HepG2 (cell line): Measurements from ENCODE around the gene SYNGR1. TPM values are rescaled to one million over a fixed set of nuclear protein-coding genes. Genes with fewer than 3 reads are reported as not detected.

ENCODE experiments used
- ELF3 ChIP-seq: IDR thresholded peaks from 2 replicates; pipeline ENCODE4 v1.6.1; 2016; ENCODE audit warnings: missing genetic modification reagents, missing compliant biosample characterization
- HHEX ChIP-seq: IDR thresholded peaks from 2 replicates; pipeline ENCODE4 v1.6.1; 2016; ENCODE audit warnings: control low read depth
- NR2C2 ChIP-seq: sonication (generic); formaldehyde crosslinking; IDR thresholded peaks from 2 replicates; pipeline ENCODE4 v1.4.0; 2020; ENCODE audit warnings: missing genetic modification reagents, mild to moderate bottlenecking, moderate library complexity, borderline replicate concordance
- RFX3 ChIP-seq: IDR thresholded peaks from 2 replicates; pipeline ENCODE4 v1.6.1; 2016; ENCODE audit warnings: missing biosample characterization, missing genetic modification reagents
- RFXAP ChIP-seq: sonication (generic); formaldehyde crosslinking; IDR thresholded peaks from 2 replicates; pipeline ENCODE4 v1.4.0; 2020; ENCODE audit warnings: missing genetic modification reagents, borderline replicate concordance
- XRCC5 ChIP-seq: fragments of 200-400 bp; formaldehyde crosslinking; optimal IDR thresholded peaks from 2 replicates; pipeline ENCODE3; 2017; ENCODE audit warnings: mild to moderate bottlenecking, low read length
- ZBTB1 ChIP-seq: sonication (generic); formaldehyde crosslinking; IDR thresholded peaks from 2 replicates; pipeline ENCODE4 v1.4.0; 2020; ENCODE audit warnings: missing genetic modification reagents, borderline replicate concordance
- ZNF101 ChIP-seq: sonication (generic); formaldehyde crosslinking; IDR thresholded peaks from 2 replicates; pipeline ENCODE4 v1.4.0; 2020; ENCODE audit warnings: mild to moderate bottlenecking, low read depth, missing genetic modification reagents, borderline replicate concordance
- ZNF274 ChIP-seq: sonication (generic); formaldehyde crosslinking; IDR thresholded peaks from 2 replicates; pipeline ENCODE4 v1.5.1; 2020; ENCODE audit warnings: mild to moderate bottlenecking, missing genetic modification reagents
- polyA plus RNA-seq, 8 experiments: library from polyadenylated mRNA; depleted of rRNA in 3 of 8; stranded (reverse) in 7 of 8; unstranded in 1 of 8; fragments of >200 nt; fragmentation: Illumina TruSeq in 4 of 8; extraction: Trizol in 4 of 8; gene quantifications; 2 replicates each; pipeline versions ENCODE4 v1.2.1 to v1.2.3, GENCODE V29; 2011 to 2016; ENCODE audit warnings: low read depth in 4 of 8, missing spikeins in 1 of 8, mixed read lengths in 1 of 8; ENCODE audit not compliant: insufficient read depth in 1 of 8
- total RNA-seq, 5 experiments: library from RNA; depleted of rRNA; stranded (reverse); fragments of >200 nt; fragmentation: Illumina TruSeq; extraction: Trizol; gene quantifications; 2 replicates each; pipeline ENCODE4 v1.2.3, GENCODE V29; 2016; ENCODE audit warnings: low read depth in 1 of 5
- TF ChIP-seq, protein P1 (sequence below): sonication (generic); formaldehyde crosslinking; IDR thresholded peaks from 2 replicates; pipeline ENCODE4 v1.9.0; 2022; ENCODE audit warnings: low read depth, missing genetic modification reagents
- TF ChIP-seq, protein P2 (sequence below): sonication (generic); formaldehyde crosslinking; IDR thresholded peaks from 2 replicates; pipeline ENCODE4 v1.5.1; 2020; ENCODE audit warnings: missing genetic modification reagents, mild to moderate bottlenecking, borderline replicate concordance
- TF ChIP-seq, protein P3 (sequence below): sonication (generic); formaldehyde crosslinking; IDR thresholded peaks from 2 replicates; pipeline ENCODE4 v1.4.0; 2020; ENCODE audit warnings: missing genetic modification reagents, mild to moderate bottlenecking, borderline replicate concordance
- TF ChIP-seq, protein P4 (sequence below): conservative IDR thresholded peaks from 2 replicates; pipeline ENCODE4 v1.6.1; 2018; ENCODE audit warnings: missing genetic modification reagents
- TF ChIP-seq, protein P5 (sequence below): sonication (generic); formaldehyde crosslinking; IDR thresholded peaks from 2 replicates; pipeline ENCODE4 v1.4.0; 2020; ENCODE audit warnings: missing genetic modification reagents
- TF ChIP-seq, protein P6 (sequence below): sonication (generic); formaldehyde crosslinking; IDR thresholded peaks from 2 replicates; pipeline ENCODE4 v1.4.0; 2020; ENCODE audit warnings: missing genetic modification reagents
- TF ChIP-seq, protein P7 (sequence below): sonication (generic); formaldehyde crosslinking; IDR thresholded peaks from 2 replicates; pipeline ENCODE4 v1.4.0; 2020; ENCODE audit warnings: mild to moderate bottlenecking, missing genetic modification reagents

The SYNGR1 gene
- total and polyA plus RNA-seq, 2 of the 13 experiments (the other 11 are each of a cell fraction or from before 2014, with no cell fraction given) = 0.27 to 2.7 TPM

DNA sequence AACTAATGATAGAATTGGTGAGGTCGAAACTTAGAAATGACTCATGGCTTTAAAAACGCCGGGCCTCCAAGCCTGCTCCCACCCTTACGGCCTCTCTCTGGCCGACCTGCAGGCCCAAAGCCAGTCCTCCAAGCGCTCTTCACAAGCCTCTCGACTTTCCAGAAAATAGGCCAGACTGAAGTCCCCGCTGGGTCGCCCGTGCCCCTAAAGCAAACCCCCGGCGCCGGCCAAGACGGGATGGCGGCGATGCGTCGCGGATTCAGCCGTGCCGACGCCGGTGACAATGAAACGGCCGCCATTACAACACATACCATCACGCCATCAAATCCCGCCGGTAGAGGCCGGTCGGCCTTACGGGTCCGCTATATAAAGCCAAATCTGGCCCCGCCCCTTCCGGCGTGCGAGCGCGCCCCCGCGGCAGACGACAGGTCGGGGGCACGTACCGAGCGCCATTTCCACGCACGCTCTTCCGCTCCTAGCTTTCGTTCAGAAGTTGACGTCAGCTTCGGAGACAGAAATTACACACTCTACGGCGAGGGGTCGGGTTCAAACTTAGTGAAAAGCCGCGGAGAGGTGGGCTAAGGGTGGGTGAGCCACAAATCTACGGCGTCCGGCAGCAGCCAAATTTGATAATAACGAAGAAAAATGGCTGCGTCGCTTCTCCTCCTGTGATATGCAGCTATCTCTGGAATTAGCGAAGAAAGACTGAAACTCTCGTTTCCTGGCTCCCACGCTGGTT lies 30.3 kb upstream of the SYNGR1 start, which contains the start of gene RPL3 (continued):
- TF ChIP-seq, protein P1, sequence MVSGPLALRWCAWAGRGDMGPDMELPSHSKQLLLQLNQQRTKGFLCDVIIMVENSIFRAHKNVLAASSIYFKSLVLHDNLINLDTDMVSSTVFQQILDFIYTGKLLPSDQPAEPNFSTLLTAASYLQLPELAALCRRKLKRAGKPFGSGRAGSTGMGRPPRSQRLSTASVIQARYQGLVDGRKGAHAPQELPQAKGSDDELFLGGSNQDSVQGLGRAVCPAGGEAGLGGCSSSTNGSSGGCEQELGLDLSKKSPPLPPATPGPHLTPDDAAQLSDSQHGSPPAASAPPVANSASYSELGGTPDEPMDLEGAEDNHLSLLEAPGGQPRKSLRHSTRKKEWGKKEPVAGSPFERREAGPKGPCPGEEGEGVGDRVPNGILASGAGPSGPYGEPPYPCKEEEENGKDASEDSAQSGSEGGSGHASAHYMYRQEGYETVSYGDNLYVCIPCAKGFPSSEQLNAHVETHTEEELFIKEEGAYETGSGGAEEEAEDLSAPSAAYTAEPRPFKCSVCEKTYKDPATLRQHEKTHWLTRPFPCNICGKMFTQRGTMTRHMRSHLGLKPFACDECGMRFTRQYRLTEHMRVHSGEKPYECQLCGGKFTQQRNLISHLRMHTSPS = peak; percentile 23; the same call in 1 of the 2 replicates
- TF ChIP-seq, protein P2, sequence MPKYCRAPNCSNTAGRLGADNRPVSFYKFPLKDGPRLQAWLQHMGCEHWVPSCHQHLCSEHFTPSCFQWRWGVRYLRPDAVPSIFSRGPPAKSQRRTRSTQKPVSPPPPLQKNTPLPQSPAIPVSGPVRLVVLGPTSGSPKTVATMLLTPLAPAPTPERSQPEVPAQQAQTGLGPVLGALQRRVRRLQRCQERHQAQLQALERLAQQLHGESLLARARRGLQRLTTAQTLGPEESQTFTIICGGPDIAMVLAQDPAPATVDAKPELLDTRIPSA (CRISPR knock-in tag) = no peak; the same call in 1 of the 2 replicates
- TF ChIP-seq XRCC5 (no peak), RFX3 (CRISPR knock-in tag) (no peak), HHEX (CRISPR knock-in tag) (no peak), ZNF274 (CRISPR knock-in tag) (no peak; the same call in 1 of the 2 replicates), NR2C2 (CRISPR knock-in tag) (peak; percentile 94), ELF3 (peak; percentile 77), RFXAP (CRISPR knock-in tag) (0 out of 2 replicates have a peak, but pooled peaks have one; percentile 51), ZNF101 (CRISPR knock-in tag) (no peak), ZBTB1 (CRISPR knock-in tag) (no peak)
- TF ChIP-seq, protein P3, sequence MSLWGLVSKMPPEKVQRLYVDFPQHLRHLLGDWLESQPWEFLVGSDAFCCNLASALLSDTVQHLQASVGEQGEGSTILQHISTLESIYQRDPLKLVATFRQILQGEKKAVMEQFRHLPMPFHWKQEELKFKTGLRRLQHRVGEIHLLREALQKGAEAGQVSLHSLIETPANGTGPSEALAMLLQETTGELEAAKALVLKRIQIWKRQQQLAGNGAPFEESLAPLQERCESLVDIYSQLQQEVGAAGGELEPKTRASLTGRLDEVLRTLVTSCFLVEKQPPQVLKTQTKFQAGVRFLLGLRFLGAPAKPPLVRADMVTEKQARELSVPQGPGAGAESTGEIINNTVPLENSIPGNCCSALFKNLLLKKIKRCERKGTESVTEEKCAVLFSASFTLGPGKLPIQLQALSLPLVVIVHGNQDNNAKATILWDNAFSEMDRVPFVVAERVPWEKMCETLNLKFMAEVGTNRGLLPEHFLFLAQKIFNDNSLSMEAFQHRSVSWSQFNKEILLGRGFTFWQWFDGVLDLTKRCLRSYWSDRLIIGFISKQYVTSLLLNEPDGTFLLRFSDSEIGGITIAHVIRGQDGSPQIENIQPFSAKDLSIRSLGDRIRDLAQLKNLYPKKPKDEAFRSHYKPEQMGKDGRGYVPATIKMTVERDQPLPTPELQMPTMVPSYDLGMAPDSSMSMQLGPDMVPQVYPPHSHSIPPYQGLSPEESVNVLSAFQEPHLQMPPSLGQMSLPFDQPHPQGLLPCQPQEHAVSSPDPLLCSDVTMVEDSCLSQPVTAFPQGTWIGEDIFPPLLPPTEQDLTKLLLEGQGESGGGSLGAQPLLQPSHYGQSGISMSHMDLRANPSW (CRISPR knock-in tag) = no peak; the same call in 1 of the 2 replicates
- TF ChIP-seq, protein P4, sequence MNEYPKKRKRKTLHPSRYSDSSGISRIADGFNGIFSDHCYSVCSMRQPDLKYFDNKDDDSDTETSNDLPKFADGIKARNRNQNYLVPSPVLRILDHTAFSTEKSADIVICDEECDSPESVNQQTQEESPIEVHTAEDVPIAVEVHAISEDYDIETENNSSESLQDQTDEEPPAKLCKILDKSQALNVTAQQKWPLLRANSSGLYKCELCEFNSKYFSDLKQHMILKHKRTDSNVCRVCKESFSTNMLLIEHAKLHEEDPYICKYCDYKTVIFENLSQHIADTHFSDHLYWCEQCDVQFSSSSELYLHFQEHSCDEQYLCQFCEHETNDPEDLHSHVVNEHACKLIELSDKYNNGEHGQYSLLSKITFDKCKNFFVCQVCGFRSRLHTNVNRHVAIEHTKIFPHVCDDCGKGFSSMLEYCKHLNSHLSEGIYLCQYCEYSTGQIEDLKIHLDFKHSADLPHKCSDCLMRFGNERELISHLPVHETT (CRISPR knock-in tag) = peak; percentile 92
- TF ChIP-seq, protein P5, sequence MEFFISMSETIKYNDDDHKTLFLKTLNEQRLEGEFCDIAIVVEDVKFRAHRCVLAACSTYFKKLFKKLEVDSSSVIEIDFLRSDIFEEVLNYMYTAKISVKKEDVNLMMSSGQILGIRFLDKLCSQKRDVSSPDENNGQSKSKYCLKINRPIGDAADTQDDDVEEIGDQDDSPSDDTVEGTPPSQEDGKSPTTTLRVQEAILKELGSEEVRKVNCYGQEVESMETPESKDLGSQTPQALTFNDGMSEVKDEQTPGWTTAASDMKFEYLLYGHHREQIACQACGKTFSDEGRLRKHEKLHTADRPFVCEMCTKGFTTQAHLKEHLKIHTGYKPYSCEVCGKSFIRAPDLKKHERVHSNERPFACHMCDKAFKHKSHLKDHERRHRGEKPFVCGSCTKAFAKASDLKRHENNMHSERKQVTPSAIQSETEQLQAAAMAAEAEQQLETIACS (CRISPR knock-in tag) = peak; percentile 98
- TF ChIP-seq, protein P6, sequence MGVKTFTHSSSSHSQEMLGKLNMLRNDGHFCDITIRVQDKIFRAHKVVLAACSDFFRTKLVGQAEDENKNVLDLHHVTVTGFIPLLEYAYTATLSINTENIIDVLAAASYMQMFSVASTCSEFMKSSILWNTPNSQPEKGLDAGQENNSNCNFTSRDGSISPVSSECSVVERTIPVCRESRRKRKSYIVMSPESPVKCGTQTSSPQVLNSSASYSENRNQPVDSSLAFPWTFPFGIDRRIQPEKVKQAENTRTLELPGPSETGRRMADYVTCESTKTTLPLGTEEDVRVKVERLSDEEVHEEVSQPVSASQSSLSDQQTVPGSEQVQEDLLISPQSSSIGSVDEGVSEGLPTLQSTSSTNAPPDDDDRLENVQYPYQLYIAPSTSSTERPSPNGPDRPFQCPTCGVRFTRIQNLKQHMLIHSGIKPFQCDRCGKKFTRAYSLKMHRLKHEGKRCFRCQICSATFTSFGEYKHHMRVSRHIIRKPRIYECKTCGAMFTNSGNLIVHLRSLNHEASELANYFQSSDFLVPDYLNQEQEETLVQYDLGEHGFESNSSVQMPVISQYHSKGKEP = peak; percentile 53; the same call in 1 of the 2 replicates
- TF ChIP-seq, protein P7, sequence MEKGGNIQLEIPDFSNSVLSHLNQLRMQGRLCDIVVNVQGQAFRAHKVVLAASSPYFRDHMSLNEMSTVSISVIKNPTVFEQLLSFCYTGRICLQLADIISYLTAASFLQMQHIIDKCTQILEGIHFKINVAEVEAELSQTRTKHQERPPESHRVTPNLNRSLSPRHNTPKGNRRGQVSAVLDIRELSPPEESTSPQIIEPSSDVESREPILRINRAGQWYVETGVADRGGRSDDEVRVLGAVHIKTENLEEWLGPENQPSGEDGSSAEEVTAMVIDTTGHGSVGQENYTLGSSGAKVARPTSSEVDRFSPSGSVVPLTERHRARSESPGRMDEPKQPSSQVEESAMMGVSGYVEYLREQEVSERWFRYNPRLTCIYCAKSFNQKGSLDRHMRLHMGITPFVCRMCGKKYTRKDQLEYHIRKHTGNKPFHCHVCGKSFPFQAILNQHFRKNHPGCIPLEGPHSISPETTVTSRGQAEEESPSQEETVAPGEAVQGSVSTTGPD = 0 out of 2 replicates have a peak, but pooled peaks have one; percentile 61
